A172 (cell line): Measurements from ENCODE around the gene CPT1B. TPM values are rescaled to one million over a fixed set of nuclear protein-coding genes. Genes with fewer than 3 reads are reported as not detected.
A peak's percentile ranks its signal among the peaks of the same experiment; 100 is the strongest.

Experiments
- DNase-seq: peaks from one replicate; pipeline ENCODE4 v3.0.0-alpha.2; 2015; ENCODE audit warnings: low spot score
- total RNA-seq: library from RNA; depleted of rRNA; stranded (reverse); fragments of >200 nt; shearing (Covaris generic); gene quantifications from 2 replicates; pipeline ENCODE4 v1.2.3, GENCODE V29; 2014

The CPT1B gene
- total RNA-seq, 1 experiment from 2014 or later, result 13.8 TPM

DNA sequence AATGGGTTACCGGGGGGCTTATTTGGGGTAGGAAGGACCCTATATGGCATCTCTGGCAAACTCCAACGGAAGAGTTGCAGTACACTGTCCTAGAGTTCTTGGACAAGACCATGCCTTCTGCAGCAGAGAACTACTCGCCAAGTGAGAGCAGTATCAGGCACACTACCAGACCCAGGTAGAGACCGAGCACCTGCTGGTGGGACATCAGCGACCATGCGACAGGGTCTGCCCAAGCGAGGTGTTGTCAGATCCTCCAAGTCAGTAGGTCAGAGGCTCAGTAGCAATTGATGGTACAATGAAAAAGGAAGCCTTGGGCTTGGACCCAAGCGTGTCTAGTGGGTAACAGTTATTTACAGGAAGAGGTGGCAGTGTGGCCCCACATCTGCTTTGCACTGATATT is 7.6 kb upstream of the CPT1B start:
- no peak for DNase-seq

- no peak for DNase-seq
Observed at GRCh38 chr22:50585238-50585637, 7.0 kb upstream of the CPT1B start.

GRCh38 chr22:50584106-50585096 is 6.2 kb upstream of the CPT1B start:
- no peak for DNase-seq

GRCh38 chr22:50583294-50583861 is 5.2 kb upstream of the CPT1B start:
- no peak for DNase-seq

GRCh38 chr22:50582493-50583293 is 4.5 kb upstream of the CPT1B start, which contains the start of gene CHKB:
TSS of gene CHKB (minus strand) at chr22:50582849. CDS start at chr22:50582781, 68 bp downstream.
- peak; percentile 86 for DNase-seq

DNA sequence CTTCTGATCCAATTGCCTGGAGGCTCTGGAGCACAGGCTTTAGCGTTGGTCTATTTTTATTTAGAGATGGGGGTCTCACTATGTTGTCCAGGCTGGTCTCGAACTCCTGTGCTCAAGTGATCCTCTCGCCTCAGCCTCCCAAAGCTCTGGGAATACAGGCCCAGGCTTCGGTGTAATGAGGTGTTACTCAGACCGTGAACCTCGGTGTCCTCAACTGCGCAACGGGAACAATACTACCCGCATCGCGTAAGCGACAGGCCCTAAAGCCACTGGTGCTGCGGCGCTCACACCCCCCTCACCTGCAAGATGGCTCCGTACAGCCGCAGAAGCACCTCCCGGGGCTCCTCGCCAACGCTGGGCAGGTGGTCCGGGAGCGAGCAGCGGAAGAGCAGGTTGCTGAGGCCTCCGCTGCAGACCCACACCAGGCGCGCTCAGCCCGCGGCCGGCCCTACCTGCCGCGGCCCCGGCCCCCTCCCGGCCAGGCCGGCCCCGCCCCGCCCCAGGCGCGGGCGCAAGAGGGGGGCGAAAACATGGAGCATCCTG is 3.8 kb upstream of the CPT1B start:
- no peak for DNase-seq

- DNase-seq, result no peak
Observed at GRCh38 chr22:50581031-50581949, 3.1 kb upstream of the CPT1B start.

DNA sequence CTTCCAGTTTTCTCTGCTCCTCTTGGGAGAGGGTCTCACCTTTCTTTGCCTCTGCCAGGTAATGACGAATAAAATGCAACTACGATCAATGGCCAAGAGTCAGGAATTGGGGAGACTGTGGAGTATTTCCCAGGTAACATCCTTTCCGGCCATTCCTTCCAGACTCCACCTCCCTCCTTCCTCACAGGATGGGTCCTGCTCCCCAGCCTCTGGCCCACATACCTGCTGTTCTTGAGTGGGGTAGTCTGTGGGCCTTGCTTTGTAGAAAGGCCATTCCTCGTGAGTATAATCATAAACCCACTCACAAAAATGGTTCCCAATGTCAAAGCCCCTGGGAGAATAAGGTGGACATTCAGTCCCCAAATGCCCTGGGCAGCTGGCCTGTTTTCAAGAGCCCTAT is 1.5 kb upstream of the CPT1B start:
- no peak for DNase-seq

DNA sequence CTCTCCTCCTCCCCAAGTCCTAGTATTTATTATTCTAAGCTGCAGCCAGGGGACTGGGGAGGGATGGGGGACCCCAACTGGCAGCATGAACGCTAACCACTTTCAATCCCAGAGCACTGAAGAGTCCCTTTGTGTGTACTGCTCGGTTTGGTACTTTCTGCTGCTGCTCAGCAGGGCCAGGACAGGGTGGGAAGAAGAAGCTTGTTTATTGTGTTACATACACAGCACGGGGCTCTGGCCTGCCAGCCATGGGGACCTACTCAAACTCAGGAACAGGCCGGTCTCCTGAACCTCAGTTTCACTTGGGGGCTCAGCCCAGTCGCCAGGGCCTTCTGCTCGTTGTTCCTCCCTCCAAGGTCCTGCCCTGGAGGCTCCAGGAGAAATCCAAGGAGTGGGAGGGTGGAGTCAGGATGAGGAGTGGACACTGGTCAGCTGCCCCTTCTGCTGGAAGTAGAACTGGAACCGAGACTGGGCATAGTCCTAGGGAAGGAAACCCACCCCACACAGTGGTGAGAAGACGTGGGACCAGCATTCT is 616 bp upstream of the CPT1B start:
- no peak for DNase-seq

GRCh38 chr22:50577697-50577986 is 585 bp downstream of the CPT1B start:
- DNase-seq, result no peak

DNA sequence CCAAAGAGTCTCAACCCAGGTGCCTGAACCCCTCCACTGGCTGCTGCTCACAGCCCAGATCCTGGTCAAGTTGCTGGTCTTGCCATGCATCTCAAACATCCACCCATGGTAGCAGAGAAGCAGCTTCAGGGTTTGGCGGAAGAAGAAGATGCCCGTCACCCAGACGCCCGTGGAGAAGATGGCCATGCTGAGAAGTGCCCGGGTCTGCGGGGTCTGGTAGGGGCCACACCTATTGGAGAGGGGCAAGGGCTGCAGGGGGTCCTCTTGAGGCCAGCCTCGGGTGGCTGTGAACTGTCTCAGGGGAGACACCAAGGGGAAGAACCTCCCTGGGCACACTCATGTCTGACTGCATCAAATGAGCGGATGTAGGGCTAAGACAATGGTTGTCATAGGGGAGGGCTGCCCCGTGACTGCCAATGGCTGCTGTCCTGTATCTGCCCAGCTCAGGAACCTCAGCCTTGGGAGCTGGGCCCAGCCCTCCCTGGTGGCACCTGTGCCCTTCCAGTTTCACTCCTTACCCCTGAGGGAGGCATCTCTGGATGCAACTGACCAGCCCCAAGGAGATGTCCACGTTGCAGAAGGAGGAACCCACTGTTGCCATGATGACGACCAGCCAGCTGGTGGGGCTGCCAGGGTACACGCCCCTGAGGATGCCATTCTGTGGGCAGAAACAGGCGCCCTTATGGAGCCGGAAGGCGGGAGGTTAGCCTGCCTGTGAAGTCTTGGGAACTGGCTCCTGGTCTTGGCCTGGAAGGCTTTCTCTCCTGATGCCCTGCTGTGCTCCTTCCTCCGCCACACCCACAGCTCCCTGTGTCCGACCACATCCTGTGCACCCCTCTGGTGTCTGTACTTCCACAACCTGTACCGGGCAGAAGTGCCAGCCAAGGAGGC is 1.2 kb downstream of the CPT1B start:
- DNase-seq, result peak; percentile 73

DNA sequence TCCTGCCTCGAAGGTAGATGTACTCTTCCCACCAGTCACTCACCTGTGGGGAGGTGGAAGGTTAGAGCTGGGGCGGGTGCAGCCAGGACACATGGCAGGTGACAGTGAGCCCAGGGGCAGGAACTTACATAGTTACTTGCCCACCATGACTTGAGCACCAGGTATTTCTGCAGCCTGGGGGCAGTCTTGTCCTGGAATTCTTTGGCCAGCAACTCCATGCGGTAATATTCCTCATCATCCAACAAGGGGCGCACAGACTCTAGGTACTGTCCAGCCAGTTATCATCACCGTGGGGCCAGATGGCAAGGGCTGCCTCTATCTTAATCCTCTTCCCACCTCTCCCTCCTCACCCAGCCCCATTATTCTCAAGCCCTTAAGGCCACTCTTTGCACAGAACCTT is 2.2 kb downstream of the CPT1B start:
- no peak for DNase-seq

DNA sequence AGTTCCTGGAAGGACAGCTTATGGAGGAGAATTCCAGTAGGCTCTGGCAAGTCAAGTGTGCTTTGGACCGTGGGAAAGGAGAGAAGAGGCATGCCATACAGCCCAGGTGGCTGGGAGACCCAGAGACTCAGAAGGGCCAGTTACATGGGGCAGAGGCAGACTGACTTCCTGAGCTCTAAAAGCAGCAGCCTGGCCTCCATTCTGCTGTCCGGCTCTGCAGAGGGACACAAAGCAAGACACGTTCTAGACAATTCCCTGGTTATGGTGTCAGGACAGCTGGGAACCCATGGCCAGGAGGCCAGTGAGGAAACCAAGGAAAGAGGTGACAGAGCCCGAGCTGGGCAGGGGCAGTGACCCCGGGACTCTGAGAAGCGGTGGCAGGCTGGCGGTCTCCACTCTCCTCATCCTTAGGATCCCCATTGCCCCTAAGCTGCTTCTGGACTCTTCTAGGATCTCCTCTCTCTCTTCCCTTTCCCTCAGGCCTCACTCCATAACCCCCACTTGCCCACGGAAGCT is 2.7 kb downstream of the CPT1B start:
- no peak for DNase-seq

DNA sequence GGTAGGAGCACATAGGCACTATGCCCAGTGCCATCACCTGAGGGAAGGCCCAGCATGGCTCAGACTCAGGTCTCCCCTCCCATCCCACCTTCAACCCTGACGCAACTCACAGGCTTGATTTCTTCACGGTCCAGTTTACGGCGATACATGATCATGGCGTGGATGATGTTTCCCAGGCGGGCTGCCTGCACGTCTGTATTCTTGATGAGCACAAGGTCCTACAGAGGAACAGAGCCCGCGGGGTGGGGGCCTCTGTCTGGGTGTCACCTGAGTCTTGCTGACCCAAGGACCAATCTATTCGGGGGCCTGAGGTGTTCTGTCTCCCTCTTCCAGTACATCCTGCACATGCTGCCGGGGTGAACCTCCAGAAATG is 3.9 kb downstream of the CPT1B start:
- DNase-seq, result no peak

GRCh38 chr22:50573491-50574382 is 4.5 kb downstream of the CPT1B start:
- DNase-seq, result no peak

GRCh38 chr22:50572965-50573364 is 5.3 kb downstream of the CPT1B start:
- no peak for DNase-seq

GRCh38 chr22:50571264-50572175 is 6.7 kb downstream of the CPT1B start:
- no peak for DNase-seq
